ENCODE data around the gene TRIP4.
A peak's percentile ranks its signal among the peaks of the same experiment; 100 is the strongest.
"Not testable (repeated sequence)": the region's sequence is repeated elsewhere in the genome, so short reads cannot be mapped to it uniquely, and the experiment has no call there.

TRIP4 gene

DNA sequence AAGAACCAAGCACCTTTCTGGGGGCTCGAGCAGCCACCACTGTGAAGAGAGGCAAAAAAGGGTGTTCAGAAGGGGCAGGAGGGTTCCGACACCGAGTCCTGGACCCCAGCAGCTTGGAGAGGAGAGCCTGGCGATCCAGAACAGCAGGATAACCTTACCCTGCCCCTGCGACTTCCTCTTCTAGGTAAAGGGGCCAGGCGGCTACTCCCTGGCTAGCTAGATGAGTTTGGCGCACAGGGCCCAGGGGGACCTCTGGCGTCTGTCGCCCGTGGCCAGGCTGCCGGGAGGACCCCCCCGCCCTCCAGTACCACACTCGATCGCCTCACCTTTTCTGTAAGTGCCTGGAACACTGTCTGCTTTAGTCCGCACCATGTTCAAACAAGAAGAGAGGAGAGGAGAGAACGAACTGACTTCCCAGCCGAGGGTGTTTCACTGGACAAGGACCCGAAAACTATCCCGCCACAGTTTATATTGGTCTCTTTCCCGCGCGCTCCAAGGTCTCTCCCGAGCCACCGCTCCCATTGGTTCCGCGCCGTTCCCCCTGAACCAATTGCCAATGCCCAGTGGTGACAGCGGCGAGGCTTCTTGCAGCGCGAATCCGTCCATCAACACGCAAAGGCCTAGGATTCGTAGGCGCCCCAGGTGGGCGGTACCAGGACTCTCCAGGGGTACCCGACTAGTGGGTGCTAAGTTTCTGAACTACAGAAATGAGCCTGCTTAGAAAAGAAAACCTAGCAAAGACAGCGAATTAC lies 6.5 kb upstream of the TRIP4 start, which contains the start of gene PCLAF:
Gene PCLAF, minus strand, starts transcription at position 442 of the 752 bp plus-strand sequence. Its CDS starts 70 bp downstream, at position 372.
- TF ChIP-seq, protein P1, sequence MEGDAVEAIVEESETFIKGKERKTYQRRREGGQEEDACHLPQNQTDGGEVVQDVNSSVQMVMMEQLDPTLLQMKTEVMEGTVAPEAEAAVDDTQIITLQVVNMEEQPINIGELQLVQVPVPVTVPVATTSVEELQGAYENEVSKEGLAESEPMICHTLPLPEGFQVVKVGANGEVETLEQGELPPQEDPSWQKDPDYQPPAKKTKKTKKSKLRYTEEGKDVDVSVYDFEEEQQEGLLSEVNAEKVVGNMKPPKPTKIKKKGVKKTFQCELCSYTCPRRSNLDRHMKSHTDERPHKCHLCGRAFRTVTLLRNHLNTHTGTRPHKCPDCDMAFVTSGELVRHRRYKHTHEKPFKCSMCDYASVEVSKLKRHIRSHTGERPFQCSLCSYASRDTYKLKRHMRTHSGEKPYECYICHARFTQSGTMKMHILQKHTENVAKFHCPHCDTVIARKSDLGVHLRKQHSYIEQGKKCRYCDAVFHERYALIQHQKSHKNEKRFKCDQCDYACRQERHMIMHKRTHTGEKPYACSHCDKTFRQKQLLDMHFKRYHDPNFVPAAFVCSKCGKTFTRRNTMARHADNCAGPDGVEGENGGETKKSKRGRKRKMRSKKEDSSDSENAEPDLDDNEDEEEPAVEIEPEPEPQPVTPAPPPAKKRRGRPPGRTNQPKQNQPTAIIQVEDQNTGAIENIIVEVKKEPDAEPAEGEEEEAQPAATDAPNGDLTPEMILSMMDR (IDR thresholded peaks at IDR 0.05; ENCODE audit: insufficient read depth, low read depth, low read length, missing control alignments): peak; percentile 5
- DNase-seq (ENCODE audit: low read depth): peak; percentile 96
- peak within 1 kb of the TSS; percentile 76 for H3K4me3 ChIP-seq (ENCODE audit: low read length)

DNA sequence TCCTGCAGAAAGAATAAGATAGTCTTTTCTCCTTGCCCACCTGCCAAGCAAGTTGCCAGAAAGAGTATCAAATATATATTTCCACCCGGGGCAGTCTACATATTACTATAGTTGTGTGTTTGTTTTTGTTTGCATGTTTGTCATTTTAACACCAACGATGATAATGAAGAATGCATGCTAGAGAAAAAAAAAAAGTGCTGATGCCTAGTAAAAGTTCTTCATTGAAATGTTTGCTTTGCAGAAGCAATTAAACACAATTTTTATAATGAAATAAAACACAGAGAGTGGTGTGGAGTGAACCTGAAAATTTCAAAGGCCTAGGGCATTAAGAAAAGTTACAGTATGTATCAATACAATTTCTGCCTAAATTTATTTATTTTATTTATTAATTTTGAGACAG lies 3.9 kb upstream of the TRIP4 start:
- no peak for DNase-seq (ENCODE audit: low read depth)
- H3K4me3 ChIP-seq (ENCODE audit: low read length): no peak overlapping the region
- TF ChIP-seq, protein P1 (IDR thresholded peaks at IDR 0.05; ENCODE audit: insufficient read depth, low read depth, low read length, missing control alignments): no peak

DNA sequence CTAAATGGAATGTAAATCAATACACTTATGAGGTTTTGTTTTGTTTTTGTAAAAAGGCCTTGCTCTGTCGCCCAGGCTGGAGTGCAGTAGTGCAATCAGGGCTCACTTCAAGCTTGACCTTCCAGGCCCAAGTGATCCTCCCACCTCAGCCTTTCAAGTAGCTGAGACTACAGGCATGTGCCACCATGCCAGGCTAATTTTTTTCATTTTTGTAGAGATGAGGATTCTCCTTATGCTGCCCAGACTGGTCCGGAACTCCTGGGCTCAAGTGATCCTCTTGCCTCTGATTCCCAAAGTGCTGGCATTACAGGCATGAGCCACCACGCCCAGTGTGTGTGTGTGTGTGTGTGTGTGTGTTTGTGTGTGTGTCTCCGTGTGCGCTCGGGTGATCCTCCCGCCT lies 1.3 kb upstream of the TRIP4 start:
- DNase-seq (ENCODE audit: low read depth): no peak
- TF ChIP-seq, protein P1 (IDR thresholded peaks at IDR 0.05; ENCODE audit: insufficient read depth, low read depth, low read length, missing control alignments): no peak
- H3K4me3 ChIP-seq (ENCODE audit: low read length): no peak overlapping the region

DNA sequence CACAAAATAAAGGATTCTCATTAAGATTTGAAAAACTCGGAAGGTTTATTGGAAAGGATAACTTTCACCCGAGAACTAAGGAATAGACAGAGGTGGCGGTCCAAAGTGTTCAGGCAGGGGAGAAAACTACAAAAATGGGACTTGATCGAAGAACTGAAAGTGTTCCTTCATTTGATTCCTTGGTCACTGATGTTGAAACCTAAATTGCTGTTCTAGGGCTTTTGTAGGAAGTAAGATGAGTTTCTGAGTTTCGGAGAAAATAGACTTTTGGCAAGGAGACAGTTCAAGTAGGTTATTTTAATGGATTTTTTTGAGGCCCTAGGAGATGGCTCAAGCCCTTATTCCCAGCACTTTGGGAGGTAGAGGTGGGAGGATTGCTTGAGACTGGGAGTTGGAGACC lies 1.4 kb downstream of the TRIP4 start:
- no peak for DNase-seq (ENCODE audit: low read depth)
- TF ChIP-seq, protein P1 (IDR thresholded peaks at IDR 0.05; ENCODE audit: insufficient read depth, low read depth, low read length, missing control alignments): no peak
- H3K4me3 ChIP-seq (ENCODE audit: low read length): no peak overlapping the region

DNA sequence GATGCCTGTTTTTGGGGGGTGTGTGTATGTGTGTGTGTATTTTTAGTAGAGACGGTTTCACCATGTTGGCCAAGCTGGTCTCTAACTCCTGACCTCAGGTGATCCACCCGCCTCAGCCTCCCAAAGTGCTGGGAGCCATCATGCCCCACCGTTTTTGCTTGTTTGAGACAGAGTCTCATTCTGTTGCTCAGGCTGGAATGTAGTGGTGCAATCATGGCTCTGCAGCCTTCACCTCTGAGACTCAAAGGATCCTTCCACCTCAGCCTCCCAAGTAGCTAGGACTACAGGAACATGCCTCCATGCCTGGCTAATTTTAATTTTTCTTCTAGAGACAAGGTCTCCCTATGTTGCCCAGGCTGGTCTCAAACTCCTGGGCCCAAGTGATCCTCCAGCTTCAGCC lies 4.8 kb downstream of the TRIP4 start:
- not testable (repeated sequence) for DNase-seq (ENCODE audit: low read depth)

DNA sequence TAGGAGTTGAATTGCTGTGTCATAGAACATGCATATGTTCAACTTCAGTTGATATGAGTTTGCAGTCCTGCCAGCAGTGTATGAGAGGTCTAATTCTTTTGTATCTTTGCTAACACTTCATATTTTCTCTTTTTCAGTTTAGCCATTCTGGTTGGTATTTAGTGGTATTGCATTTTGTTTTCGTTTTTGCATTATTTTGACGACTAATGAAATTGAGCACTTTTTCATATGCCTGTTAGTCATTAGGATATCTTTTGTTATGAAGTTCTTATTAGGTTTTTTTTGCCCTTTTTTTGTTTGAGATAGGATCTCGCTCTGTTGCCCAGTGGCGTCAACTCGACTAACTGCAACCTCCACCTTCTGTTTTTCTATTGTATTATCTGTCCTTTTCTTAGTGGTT lies 9.2 kb downstream of the TRIP4 start:
- H3K4me3 ChIP-seq (ENCODE audit: low read length): no peak overlapping the region
- no peak for DNase-seq (ENCODE audit: low read depth)
- TF ChIP-seq, protein P1 (IDR thresholded peaks at IDR 0.05; ENCODE audit: insufficient read depth, low read depth, low read length, missing control alignments): no peak

More for the DNA sequence above, 4.8 kb downstream of the TRIP4 start:
- H3K4me3 ChIP-seq (ENCODE audit: low read length): not testable (repeated sequence)

DNA sequence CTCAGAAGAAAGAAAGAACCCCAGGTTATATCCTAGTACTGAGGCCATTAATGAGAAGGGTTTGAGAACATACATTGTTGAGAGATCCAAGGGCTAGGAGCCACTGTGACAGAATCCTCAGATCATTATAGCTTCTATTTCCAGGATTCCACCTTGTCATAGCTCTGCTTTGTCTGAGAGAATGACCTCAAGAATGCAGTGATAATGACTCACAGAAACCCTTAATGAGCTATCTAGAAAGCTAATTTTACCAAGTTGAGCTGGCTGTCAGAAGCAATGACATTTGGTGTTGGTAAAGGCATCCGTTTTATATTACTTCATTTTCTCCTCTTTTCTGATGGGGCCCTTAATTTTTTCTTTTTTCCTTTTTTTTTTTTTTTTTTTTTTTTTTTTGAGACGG lies 10.9 kb downstream of the TRIP4 start:
- TF ChIP-seq, protein P1 (IDR thresholded peaks at IDR 0.05; ENCODE audit: insufficient read depth, low read depth, low read length, missing control alignments): no peak
- DNase-seq (ENCODE audit: low read depth): no peak
- no peak overlapping the region for H3K4me3 ChIP-seq (ENCODE audit: low read length)

Measured in epithelial cell of esophagus (primary cell).